H9 (cell line): ENCODE results near the gene SIL1. TPM values are rescaled to one million over a fixed set of nuclear protein-coding genes. Genes with fewer than 3 reads are reported as not detected.

Source experiments
- DNase-seq: peaks from one replicate; pipeline ENCODE4 v3.0.0-alpha.2; 2017
- H2AFZ ChIP-seq: one replicate; pipeline ENCODE4 v1.6.1; 2013; ENCODE audit warnings: mild to moderate bottlenecking, low read length, control low read depth, moderate library complexity
- H2AK5ac ChIP-seq: 2 replicates; pipeline ENCODE4 v1.6.1; 2013; ENCODE audit warnings: low read length, control low read depth, mixed read lengths; ENCODE audit not compliant: insufficient read length
- H2BK120ac ChIP-seq: one replicate; pipeline ENCODE4 v1.6.1; 2013; ENCODE audit warnings: low read depth, mild to moderate bottlenecking, low read length, control low read depth, inconsistent platforms; ENCODE audit not compliant: poor library complexity, severe bottlenecking
- H2BK12ac ChIP-seq: 2 replicates; pipeline ENCODE4 v1.6.1; 2013; ENCODE audit warnings: low read length, control low read depth, mixed read lengths, low read depth; ENCODE audit not compliant: insufficient read length
- H2BK15ac ChIP-seq: 2 replicates; pipeline ENCODE4 v1.6.1; 2013; ENCODE audit warnings: low read depth, low read length, control low read depth
- H2BK20ac ChIP-seq: one replicate; pipeline ENCODE4 v1.6.1; 2013; ENCODE audit warnings: low read depth, mild to moderate bottlenecking, low read length, control low read depth, inconsistent platforms; ENCODE audit not compliant: poor library complexity, severe bottlenecking
- H2BK5ac ChIP-seq: 2 replicates; pipeline ENCODE4 v1.6.1; 2013; ENCODE audit warnings: low read length, control low read depth, mixed read lengths; ENCODE audit not compliant: insufficient read length
- H3K14ac ChIP-seq: 2 replicates; pipeline ENCODE4 v1.6.1; 2013; ENCODE audit warnings: low read length, control low read depth; ENCODE audit not compliant: insufficient read depth
- H3K18ac ChIP-seq: 2 replicates; pipeline ENCODE4 v1.6.1; 2013; ENCODE audit warnings: low read depth, mild to moderate bottlenecking, mixed read lengths, low read length, control low read depth; ENCODE audit not compliant: insufficient read length
- H3K23ac ChIP-seq: 2 replicates; pipeline ENCODE4 v1.6.1; 2013; ENCODE audit warnings: low read length, control low read depth, mixed read lengths, low read depth; ENCODE audit not compliant: insufficient read length
- H3K23me2 ChIP-seq: 2 replicates; pipeline ENCODE4 v1.6.1; 2013; ENCODE audit warnings: low read depth, mild to moderate bottlenecking, mixed read lengths, low read length, control low read depth; ENCODE audit not compliant: insufficient read length, poor library complexity, severe bottlenecking
- H3K27ac ChIP-seq: 2 replicates; pipeline ENCODE4 v1.5.1; 2013; ENCODE audit warnings: low read length, control low read depth, mixed read lengths, low read depth; ENCODE audit not compliant: insufficient read length
- H3K27me3 ChIP-seq: 2 replicates; pipeline ENCODE4 v1.6.1; 2013; ENCODE audit warnings: low read length, control low read depth, inconsistent platforms; ENCODE audit not compliant: insufficient read depth
- H3K4ac ChIP-seq: 2 replicates; pipeline ENCODE4 v1.6.1; 2013; ENCODE audit warnings: low read depth, mild to moderate bottlenecking, control low read depth, inconsistent platforms, low read length, moderate library complexity
- H3K4me1 ChIP-seq: 2 replicates; pipeline ENCODE4 v1.6.1; 2013; ENCODE audit warnings: low read length, control low read depth, inconsistent platforms; ENCODE audit not compliant: insufficient read depth
- H3K4me2 ChIP-seq: 2 replicates; pipeline ENCODE4 v1.6.1; 2013; ENCODE audit warnings: low read length, control low read depth, mixed read lengths; ENCODE audit not compliant: insufficient read length, insufficient read depth
- H3K56ac ChIP-seq: 2 replicates; pipeline ENCODE4 v1.6.1; 2013; ENCODE audit warnings: low read depth, mild to moderate bottlenecking, mixed read lengths, low read length, control low read depth; ENCODE audit not compliant: insufficient read length
- H3K79me1 ChIP-seq: 2 replicates; pipeline ENCODE4 v1.6.1; 2013; ENCODE audit warnings: low read depth, mild to moderate bottlenecking, moderate library complexity, low read length, control low read depth, inconsistent platforms; ENCODE audit not compliant: insufficient read depth, poor library complexity, severe bottlenecking
- H3K79me2 ChIP-seq: 2 replicates; pipeline ENCODE4 v1.6.1; 2013; ENCODE audit warnings: low read length, control low read depth, inconsistent platforms; ENCODE audit not compliant: insufficient read depth
- H3K9ac ChIP-seq: 2 replicates; pipeline ENCODE4 v1.6.1; 2013; ENCODE audit warnings: low read length, control low read depth, mixed read lengths; ENCODE audit not compliant: insufficient read length; ENCODE audit errors: extremely low read depth
- H3K9me3 ChIP-seq: one replicate; pipeline ENCODE4 v1.6.1; 2013; ENCODE audit warnings: low read depth, low read length, inconsistent platforms; ENCODE audit not compliant: control insufficient read depth
- H3T11ph ChIP-seq: one replicate; pipeline ENCODE4 v1.6.1; 2013; ENCODE audit warnings: mild to moderate bottlenecking, low read length, control low read depth, inconsistent platforms
- H4K20me1 ChIP-seq: one replicate; pipeline ENCODE4 v1.6.1; 2013; ENCODE audit not compliant: control insufficient read depth, insufficient read length, insufficient read depth
- H4K5ac ChIP-seq: 2 replicates; pipeline ENCODE4 v1.6.1; 2013; ENCODE audit warnings: low read depth, mild to moderate bottlenecking, mixed read lengths, low read length, control low read depth; ENCODE audit not compliant: insufficient read length
- H4K8ac ChIP-seq: replicated peaks from 2 replicates; pipeline ENCODE4 v1.6.1; 2013; ENCODE audit warnings: low read length, control low read depth, mixed read lengths, low read depth; ENCODE audit not compliant: insufficient read length
- H4K91ac ChIP-seq: 2 replicates; pipeline ENCODE4 v1.6.1; 2013; ENCODE audit warnings: low read depth, mild to moderate bottlenecking, moderate library complexity, mixed read lengths, low read length, control low read depth; ENCODE audit not compliant: insufficient read length
- H3K27ac Mint-ChIP-seq, 3 experiments: 2 replicates in 2 of 3; 3 replicates in 1 of 3; pipeline ENCODE4 v1.8.0; 2020 to 2021; ENCODE audit warnings: mixed read lengths in 3 of 3, mild to moderate bottlenecking in 1 of 3, moderate library complexity in 1 of 3
- H3K27me3 Mint-ChIP-seq: 2 replicates; pipeline ENCODE4 v1.8.0; 2021; ENCODE audit warnings: low read depth, mild to moderate bottlenecking, moderate library complexity, mixed read lengths
- H3K36me3 Mint-ChIP-seq, 3 experiments: 2 replicates in 2 of 3; 3 replicates in 1 of 3; pipeline ENCODE4 v1.8.0; 2020 to 2021; ENCODE audit warnings: low read depth in 3 of 3, mixed read lengths in 3 of 3; ENCODE audit not compliant: insufficient read depth in 1 of 3
- H3K4me1 Mint-ChIP-seq, 2 experiments: 2 replicates each; pipeline ENCODE4 v1.8.0; 2020; ENCODE audit warnings: mixed read lengths in 2 of 2
- H3K4me3 Mint-ChIP-seq, 2 experiments: 2 replicates in 1 of 2; 3 replicates in 1 of 2; pipeline ENCODE4 v1.8.0; 2020 to 2021; ENCODE audit warnings: mild to moderate bottlenecking in 2 of 2, mixed read lengths in 2 of 2, moderate library complexity in 1 of 2
- H3K9me3 Mint-ChIP-seq, 2 experiments: 2 replicates in 1 of 2; 3 replicates in 1 of 2; pipeline ENCODE4 v1.8.0; 2020; ENCODE audit warnings: mild to moderate bottlenecking in 2 of 2, mixed read lengths in 2 of 2, moderate library complexity in 1 of 2
- WGBS: extraction: QIAGEN DNeasy Blood & Tissue Kit; methylation state at CpG from one replicate; pipeline ENCODE4 v1.1.7; 2013; ENCODE audit warnings: missing lambda C conversion rate, low lambda C conversion rate, mixed read lengths; ENCODE audit not compliant: insufficient read length; ENCODE audit errors: extremely low coverage; 5-methylcytosine and 5-hydroxymethylcytosine counted together
- total RNA-seq: library from RNA; stranded (reverse); gene quantifications from 2 replicates; pipeline ENCODE4 v1.2.1, GENCODE V29; 2021
- TF ChIP-seq, protein P1 (sequence below): fragments of 200-600 bp; sonication (generic); conservative IDR thresholded peaks from 3 replicates; pipeline ENCODE4 v1.8.0; 2021; ENCODE audit warnings: antibody characterized with exemption, mild to moderate bottlenecking

SIL1 gene
- total RNA-seq, 1 experiment from 2014 or later, result 10.6 TPM

DNA sequence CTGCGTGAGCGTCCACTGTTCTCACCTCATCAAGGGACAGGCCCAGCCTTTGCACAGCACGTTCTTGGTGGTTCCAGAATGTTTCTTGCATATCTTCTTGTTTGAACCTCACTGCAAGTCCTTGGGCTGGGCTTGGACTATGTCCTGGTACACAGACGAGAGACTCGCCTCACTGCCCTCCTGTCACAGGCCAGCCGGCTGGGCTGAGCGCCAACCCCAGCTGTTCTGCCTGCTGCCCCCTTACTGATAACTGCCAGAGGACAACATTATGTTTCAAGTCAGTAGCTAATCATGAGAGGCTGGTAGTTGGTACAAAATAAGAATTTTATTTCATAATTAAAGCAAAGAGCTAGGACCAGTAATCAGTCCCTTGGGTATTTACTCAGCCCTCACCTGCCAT lies 270.2 kb downstream of the SIL1 start:
- no peak overlapping the region for H2BK20ac ChIP-seq
- no peak for DNase-seq
- H3K23ac ChIP-seq, result no peak overlapping the region
- Mint-ChIP-seq H3K4me1 (peaks cover 6 to 11% of the 10 kb centered on the region in 2 experiments), H3K9me3 (no peaks in the 10 kb centered on the region), H3K27ac (no peak overlapping the region), H3K36me3 (peaks cover 48 to 88% (median 86%) of the 10 kb centered on the region in 3 experiments), H3K4me3 (no peak overlapping the region), H3K27me3 (no peaks in the 10 kb centered on the region; the same call in 1 of the 2 replicates)
- no peak overlapping the region for H3K18ac ChIP-seq
- H4K8ac ChIP-seq, result no peak overlapping the region
- no peak overlapping the region for H2BK120ac ChIP-seq
- no peak overlapping the region for H3K4ac ChIP-seq
- TF ChIP-seq, protein P1, sequence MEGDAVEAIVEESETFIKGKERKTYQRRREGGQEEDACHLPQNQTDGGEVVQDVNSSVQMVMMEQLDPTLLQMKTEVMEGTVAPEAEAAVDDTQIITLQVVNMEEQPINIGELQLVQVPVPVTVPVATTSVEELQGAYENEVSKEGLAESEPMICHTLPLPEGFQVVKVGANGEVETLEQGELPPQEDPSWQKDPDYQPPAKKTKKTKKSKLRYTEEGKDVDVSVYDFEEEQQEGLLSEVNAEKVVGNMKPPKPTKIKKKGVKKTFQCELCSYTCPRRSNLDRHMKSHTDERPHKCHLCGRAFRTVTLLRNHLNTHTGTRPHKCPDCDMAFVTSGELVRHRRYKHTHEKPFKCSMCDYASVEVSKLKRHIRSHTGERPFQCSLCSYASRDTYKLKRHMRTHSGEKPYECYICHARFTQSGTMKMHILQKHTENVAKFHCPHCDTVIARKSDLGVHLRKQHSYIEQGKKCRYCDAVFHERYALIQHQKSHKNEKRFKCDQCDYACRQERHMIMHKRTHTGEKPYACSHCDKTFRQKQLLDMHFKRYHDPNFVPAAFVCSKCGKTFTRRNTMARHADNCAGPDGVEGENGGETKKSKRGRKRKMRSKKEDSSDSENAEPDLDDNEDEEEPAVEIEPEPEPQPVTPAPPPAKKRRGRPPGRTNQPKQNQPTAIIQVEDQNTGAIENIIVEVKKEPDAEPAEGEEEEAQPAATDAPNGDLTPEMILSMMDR, result no peak
- H2BK5ac ChIP-seq, result no peak overlapping the region
- H3K56ac ChIP-seq, result no peak overlapping the region
- WGBS, result no CpG with 5 or more reads among the region's 7 CpGs
- no peak overlapping the region for H3T11ph ChIP-seq
- H2AFZ ChIP-seq, result no peak overlapping the region
- H4K91ac ChIP-seq, result no peak overlapping the region
- no peaks in the 10 kb centered on the region for H4K20me1 ChIP-seq
- no peak overlapping the region for H2BK12ac ChIP-seq
- no peaks in the 10 kb centered on the region for H3K9me3 ChIP-seq
- no peak overlapping the region for H2BK15ac ChIP-seq
- H3K23me2 ChIP-seq, result no peaks in the 10 kb centered on the region
- no peak overlapping the region for H3K27ac ChIP-seq
- no peak overlapping the region; the same call in 1 of the 2 replicates for H3K14ac ChIP-seq
- no peak overlapping the region for H3K9ac ChIP-seq
- H4K5ac ChIP-seq, result no peak overlapping the region
- H3K4me2 ChIP-seq, result no peak overlapping the region
- H3K79me1 ChIP-seq, result no peaks in the 10 kb centered on the region
- no peak overlapping the region for H2AK5ac ChIP-seq
- H3K79me2 ChIP-seq, result no peaks in the 10 kb centered on the region
- no peaks in the 10 kb centered on the region; the same call in 1 of the 2 replicates for H3K4me1 ChIP-seq
- no peaks in the 10 kb centered on the region for H3K27me3 ChIP-seq
